HG02642 (cell line): ENCODE measurements around the gene ARRDC5.
"Not testable (repeated sequence)": the region's sequence is repeated elsewhere in the genome, so short reads cannot be mapped to it uniquely, and the experiment has no call there.

Experiments
- ATAC-seq: cut with Tn5 transposase; IDR thresholded peaks from one replicate; pipeline ENCODE4 v1.9.1; 2021; ENCODE audit warnings: mild to moderate bottlenecking; ENCODE audit not compliant: unreplicated experiment, poor library complexity

Gene ARRDC5

DNA sequence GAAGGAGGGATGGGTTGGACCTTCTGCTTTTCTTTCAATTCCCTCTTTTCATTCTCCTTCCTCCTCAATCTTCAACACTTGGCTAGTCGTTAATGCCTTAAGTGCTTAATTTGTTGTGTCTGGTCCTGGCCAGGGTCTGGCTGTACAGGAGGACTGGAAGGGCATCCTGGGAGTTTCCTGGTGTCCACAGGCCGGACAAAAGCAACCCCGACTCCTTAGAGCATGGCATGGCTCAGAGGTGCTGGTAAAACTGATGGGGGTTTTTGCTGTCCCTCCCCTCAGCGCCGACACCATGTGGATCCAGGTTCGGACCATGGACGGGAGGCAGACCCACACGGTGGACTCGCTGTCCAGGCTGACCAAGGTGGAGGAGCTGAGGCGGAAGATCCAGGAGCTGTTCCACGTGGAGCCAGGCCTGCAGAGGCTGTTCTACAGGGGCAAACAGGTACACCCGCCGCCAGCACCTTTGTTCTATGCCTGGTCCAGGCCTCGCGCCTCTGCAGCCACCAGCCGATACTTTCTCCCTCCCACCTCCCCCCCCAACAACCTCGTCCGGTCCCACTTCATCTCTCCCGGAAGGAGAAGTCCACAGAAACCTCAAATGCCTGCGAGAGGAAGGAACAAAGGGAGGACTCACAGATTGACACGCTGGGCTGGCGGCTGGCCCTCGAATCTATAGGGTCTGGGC is 8.0 kb upstream of the ARRDC5 start:
- no peak for ATAC-seq

- peak; percentile 83 for ATAC-seq
Observed at GRCh38 chr19:4909897-4910593, 7.3 kb upstream of the ARRDC5 start.

DNA sequence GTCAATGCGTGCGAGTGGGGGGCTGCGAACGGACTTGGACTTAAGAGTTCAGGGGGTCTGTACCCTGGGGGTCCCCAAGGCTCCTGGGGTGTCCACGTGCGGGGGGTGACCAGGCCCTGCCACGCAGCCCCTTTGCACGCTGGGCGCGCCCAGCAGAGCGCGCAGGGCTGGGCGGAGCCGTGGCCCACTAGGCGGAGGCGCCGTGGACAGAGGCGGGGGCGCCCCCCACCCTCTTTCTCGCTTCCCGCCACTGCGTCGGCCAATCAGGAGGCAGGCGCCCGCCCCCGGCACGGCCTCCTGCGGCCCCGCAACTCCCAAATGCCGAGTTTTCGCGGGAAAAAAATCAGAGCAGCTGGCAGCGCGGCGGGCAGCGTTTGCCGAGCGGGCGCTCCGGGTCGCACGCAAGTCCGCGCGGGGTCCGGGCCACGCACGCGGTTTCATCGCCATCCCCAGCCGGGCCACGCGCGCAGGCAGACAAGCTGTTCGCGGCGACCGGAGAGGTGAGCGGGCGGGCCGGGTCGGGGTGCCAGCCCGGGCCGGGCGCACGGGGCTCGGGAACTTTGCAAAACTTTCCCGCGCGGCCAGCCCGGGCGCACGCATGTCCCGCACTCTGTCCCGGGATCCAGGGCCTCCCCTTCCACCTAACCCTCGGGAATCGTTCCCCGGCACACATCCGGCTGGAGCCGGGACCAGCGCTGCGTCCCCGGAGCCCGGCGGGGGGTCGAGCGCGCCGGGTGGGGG is 6.6 kb upstream of the ARRDC5 start, which contains the start of gene UHRF1:
Gene UHRF1 (plus strand): TSS at position 346 of the 741 bp plus-strand sequence. CDS start 1,385 bp downstream, outside the sequence.
- ATAC-seq, result peak; percentile 25

- ATAC-seq, result no peak
Observed at GRCh38 chr19:4908781-4909155, 6.1 kb upstream of the ARRDC5 start.

DNA sequence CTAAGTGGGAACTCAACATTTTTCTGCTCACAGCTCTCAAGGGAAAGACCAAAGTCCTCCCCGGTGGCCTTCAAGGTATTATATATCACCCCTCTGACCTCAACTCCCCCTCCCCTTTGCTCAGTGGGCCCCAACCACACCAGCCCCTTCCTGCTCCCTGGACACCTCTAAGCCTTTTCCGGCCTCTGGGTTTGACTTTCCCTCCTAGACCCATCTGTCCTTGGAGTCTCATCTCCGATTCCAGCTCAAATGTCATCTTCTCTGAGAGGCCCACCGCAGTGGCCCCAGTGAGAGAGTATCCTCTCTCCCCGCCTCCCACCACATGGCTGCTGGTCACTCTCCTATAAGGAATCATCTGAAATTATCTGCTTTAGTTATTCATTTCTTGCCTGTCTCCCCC is 5.7 kb upstream of the ARRDC5 start:
- no peak for ATAC-seq

- ATAC-seq, result no peak
Observed at GRCh38 chr19:4906963-4907362, 4.3 kb upstream of the ARRDC5 start.

DNA sequence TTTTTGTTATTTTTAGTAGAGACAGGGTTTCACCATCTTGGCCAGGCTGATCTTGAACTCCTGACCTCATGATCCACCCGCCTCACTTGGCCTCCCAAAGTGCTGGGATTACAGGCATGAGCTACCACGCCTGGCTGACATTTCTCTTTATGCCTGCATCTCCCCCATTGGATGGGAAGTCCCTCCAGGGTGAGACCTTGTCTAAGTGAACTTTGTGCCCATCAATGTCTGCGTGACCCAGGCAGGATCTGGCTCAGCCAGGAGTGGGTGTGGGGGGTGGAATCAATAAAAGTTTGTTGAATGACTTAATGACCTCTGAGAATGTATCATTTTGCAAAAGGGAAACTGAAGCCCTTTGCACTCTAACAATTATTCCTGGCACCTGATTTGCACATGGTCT is 1.8 kb upstream of the ARRDC5 start:
- no peak for ATAC-seq

DNA sequence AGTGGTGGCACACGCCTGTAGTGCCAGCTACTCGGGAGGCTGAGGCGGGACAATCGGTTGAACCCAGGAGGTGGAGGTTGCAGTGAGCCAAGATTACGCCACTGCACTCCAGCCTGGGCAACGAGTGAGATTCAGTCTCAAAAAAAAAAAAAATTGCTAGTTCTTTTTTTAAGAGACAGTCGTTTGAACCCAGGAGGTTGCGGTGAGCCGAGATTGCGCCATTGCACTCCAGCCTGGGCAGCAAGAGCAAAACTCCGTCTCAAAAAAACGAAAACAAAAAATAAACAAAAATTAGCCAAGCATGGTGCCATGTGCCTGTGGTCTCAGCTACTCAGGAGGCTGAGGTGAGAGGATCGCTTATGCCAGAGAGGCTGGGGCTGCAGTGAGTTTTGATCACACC is 1.8 kb downstream of the ARRDC5 start:
- ATAC-seq, result not testable (repeated sequence)

GRCh38 chr19:4897146-4897545 is 5.5 kb downstream of the ARRDC5 start:
- no peak for ATAC-seq

GRCh38 chr19:4896372-4896771 is 6.3 kb downstream of the ARRDC5 start:
- ATAC-seq, result no peak

GRCh38 chr19:4892962-4893361 is 9.7 kb downstream of the ARRDC5 start:
- ATAC-seq, result not testable (repeated sequence)

DNA sequence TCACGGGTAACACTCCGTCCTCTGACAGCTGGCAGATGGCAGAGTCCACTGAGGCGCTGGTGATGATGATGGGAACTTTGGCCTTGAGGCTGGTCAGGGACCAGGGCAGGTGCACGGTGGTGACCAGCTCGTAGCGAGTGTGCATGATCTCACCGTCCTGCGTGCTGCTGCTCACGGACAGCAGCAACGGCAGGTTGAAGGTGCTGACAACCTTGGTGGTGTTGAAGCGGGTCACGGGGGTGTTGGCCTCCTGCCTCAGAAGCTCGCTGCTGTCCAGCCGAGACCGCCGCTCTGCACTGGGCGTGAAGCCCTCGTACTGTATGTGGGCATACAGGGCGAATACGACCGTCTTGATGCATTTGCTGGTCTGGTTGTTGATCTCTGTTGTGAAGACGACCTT is 11.6 kb downstream of the ARRDC5 start:
- no peak for ATAC-seq

- ATAC-seq, result no peak
Observed at GRCh38 chr19:4889034-4889815, 13.5 kb downstream of the ARRDC5 start.

- ATAC-seq, result not testable (repeated sequence)
Observed at GRCh38 chr19:4887803-4888202, 14.9 kb downstream of the ARRDC5 start.

DNA sequence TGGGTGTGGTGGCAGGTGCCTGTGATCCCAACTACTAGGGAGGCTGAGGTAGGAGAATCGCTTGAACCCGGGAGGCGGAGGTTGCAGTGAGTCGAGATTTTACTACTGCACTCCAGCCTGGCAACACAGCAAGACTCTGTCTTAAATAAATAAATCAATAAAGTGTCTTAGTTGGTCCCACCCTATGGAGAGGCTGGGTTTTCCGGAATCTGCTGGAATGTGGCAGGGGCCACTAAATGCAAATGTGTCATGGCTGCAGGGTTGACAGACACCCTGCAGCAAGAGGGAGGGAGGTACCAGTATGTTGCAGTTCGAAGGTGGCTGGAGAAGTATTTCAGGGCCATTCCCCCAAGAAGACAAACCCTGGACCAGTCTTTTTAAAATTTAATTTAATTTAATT is 17.7 kb downstream of the ARRDC5 start:
- ATAC-seq, result not testable (repeated sequence)

GRCh38 chr19:4882874-4883273 is 19.8 kb downstream of the ARRDC5 start:
- not testable (repeated sequence) for ATAC-seq

DNA sequence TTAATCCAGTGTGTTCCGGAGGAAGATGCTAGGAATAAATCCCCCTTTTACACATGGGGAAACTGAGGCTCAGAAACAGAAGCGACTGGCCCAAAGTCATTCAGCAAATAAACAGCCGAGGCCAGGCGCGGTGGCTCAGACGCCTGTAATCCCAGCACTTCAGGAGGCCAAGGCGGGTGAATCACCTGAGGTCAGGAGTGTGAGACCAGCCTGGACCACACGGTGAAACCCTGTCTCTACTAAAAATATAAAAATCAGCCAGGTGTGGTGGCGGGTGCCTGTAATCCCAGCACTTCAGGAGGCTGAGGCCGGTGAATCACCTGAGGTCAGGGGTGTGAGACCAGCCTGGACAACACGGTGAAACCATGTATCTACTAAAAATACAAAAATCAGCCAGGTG is 23.7 kb downstream of the ARRDC5 start:
- no peak for ATAC-seq

DNA sequence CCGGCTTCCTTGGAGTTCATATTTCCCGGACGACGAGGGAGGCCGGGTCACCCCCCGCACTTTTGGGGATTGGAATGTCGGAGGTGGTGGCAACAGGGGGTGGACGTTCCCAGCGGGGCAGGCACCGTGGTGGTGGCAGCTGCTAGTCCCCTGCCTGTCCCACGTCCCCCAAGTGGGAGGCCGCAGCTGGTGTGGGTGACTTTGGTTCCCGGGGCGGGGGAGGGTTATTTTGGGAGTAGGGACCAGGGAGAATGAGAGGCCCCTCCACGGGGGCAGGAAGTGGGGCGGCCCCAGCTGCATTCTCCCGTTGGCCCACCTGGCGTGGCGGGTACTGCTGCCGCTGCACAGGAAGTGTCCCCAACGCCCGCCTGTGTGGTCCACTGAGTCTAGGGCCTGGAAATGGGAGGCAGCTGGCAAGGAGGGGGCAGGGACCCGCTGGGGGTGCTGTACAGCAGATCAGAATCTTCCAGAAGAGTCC is 24.2 kb downstream of the ARRDC5 start:
- no peak for ATAC-seq

DNA sequence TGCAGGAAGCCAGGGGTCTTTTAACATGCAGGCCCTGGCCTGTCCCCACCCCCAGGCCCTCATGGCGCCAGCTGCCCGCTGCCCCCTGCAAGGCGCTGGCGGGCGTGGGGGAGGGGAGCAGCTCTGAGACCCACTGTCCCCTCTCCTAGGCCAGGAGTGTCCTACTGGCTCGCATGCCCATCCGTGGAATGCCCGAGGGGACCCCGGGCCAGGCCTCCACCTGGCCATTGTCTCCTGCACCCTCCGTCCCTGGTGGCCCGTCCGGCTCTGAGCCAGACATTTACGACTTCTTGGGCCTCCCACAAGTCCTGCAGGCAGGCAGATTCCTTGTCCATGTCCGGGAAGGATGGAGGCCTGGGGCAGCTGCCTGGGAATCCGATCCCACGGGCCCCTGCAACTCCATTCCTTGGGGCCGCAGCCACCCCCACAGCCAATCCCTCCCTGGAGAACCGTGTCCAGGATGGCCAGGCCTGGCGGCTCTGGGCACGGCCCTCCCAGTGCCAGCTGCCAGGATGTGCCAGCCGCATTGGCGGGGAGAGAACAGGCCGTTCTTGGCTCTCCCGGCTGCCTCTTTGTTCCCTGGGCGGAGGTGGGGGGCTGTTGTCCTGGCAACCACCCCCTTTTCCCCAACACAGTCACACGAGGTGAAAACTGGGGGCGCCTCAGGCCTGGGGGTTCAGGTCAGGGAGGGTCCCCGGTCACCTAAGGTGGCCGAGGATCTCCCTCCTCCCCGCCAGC is 24.8 kb downstream of the ARRDC5 start:
- no peak for ATAC-seq

- no peak for ATAC-seq
Observed at GRCh38 chr19:4873930-4874329, 28.8 kb downstream of the ARRDC5 start.
